CD4-positive, alpha-beta T cell (primary cell): ENCODE measurements around the gene GALM. TPM values are rescaled to one million over a fixed set of nuclear protein-coding genes. Genes with fewer than 3 reads are reported as not detected.

Experiments used
- ATAC-seq: fragments of 200-7000 bp; cut with Tn5 transposase; one replicate; pipeline ENCODE4 v1.10.0; 2022; ENCODE audit warnings: mild to moderate bottlenecking; ENCODE audit not compliant: poor library complexity
- CTCF ChIA-PET: fragments of 350-600 bp; sonication (Branson Sonifier 250); formaldehyde crosslinking; loops from one replicate; lab custom pipeline; 2021; ENCODE audit warnings: antibody characterized with exemption, inconsistent platforms; lab: Charles Lee
- POLR2A ChIA-PET: fragments of 350-600 bp; sonication (Branson Sonifier 250); formaldehyde crosslinking; loops from one replicate; lab custom pipeline; 2021; ENCODE audit warnings: antibody characterized with exemption, inconsistent platforms; lab: Charles Lee
- DNase-seq, 14 experiments: peaks; one replicate each; pipeline ENCODE4 v3.0.0-alpha.2; 2013 to 2020; ENCODE audit warnings: mixed read lengths in 2 of 14
- H3K27ac ChIP-seq, 2 donors: one replicate each; pipeline versions ENCODE4 v1.5.1 to v1.7.0; 2013; ENCODE audit warnings: low read length in 2 of 2, low read depth in 1 of 2, mild to moderate bottlenecking in 1 of 2
- H3K27me3 ChIP-seq, 2 experiments: 1 replicate in 1 of 2; 2 replicates in 1 of 2; pipeline versions ENCODE4 v1.6.1 to v1.7.0; 2013; ENCODE audit warnings: low read length in 2 of 2, control low read depth in 1 of 2, mild to moderate bottlenecking in 1 of 2, moderate library complexity in 1 of 2; ENCODE audit not compliant: insufficient read depth in 2 of 2, control insufficient read depth in 1 of 2
- H3K36me3 ChIP-seq: one replicate; pipeline ENCODE4 v1.6.1; 2013; ENCODE audit warnings: low read length, control low read depth; ENCODE audit not compliant: insufficient read depth
- H3K4me1 ChIP-seq: one replicate; pipeline ENCODE4 v1.6.1; 2013; ENCODE audit warnings: low read length, control low read depth; ENCODE audit not compliant: insufficient read depth
- H3K4me3 ChIP-seq: one replicate; pipeline ENCODE4 v1.5.1; 2013; ENCODE audit warnings: mild to moderate bottlenecking, low read length, moderate library complexity
- H3K9me3 ChIP-seq, 2 experiments: 1 replicate in 1 of 2; 2 replicates in 1 of 2; pipeline versions ENCODE4 v1.6.1 to v1.7.0; 2013; ENCODE audit warnings: low read length in 2 of 2, mild to moderate bottlenecking in 2 of 2, control low read depth in 1 of 2, moderate library complexity in 1 of 2; ENCODE audit not compliant: control insufficient read depth in 1 of 2, insufficient read depth in 1 of 2
- H3K27ac Mint-ChIP-seq: one replicate; pipeline ENCODE4 v1.8.0; 2020; ENCODE audit warnings: mixed read lengths
- H3K27me3 Mint-ChIP-seq: one replicate; pipeline ENCODE4 v1.8.0; 2021; ENCODE audit warnings: mixed read lengths
- H3K36me3 Mint-ChIP-seq: one replicate; pipeline ENCODE4 v1.8.0; 2021; ENCODE audit warnings: low read depth, mixed read lengths
- H3K4me1 Mint-ChIP-seq: one replicate; pipeline ENCODE4 v1.8.0; 2021; ENCODE audit warnings: low read depth, mixed read lengths
- H3K4me3 Mint-ChIP-seq: one replicate; pipeline ENCODE4 v1.8.0; 2020; ENCODE audit warnings: mild to moderate bottlenecking, mixed read lengths
- H3K9me3 Mint-ChIP-seq: one replicate; pipeline ENCODE4 v1.8.0; 2020; ENCODE audit warnings: mixed read lengths
- CTCF ChIP-seq: fragments of 200-600 bp; IDR thresholded peaks from one replicate; pipeline ENCODE4 v1.8.0; 2022; ENCODE audit warnings: antibody characterized with exemption, mild to moderate bottlenecking
- intact Hi-C, 2 experiments: fragments of 100-400 bp; cut with DNase I in 1 of 2; cut with micrococcal nuclease in 1 of 2; formaldehyde crosslinking; loops; one replicate each; pipeline versions ENCODE4 v1.15.1 to v1.9.0; 2023 to 2025; cut with DNase I, micrococcal nuclease
- total RNA-seq, 174 experiments: library from RNA in 2 of 174; stranded (reverse) in 2 of 174; gene quantifications; one replicate each; pipeline ENCODE4 v1.2.3 and lab custom pipeline; 2021 to 2026

Gene GALM
- total RNA-seq, 2 experiments from 2014 or later: 5.9 to 7.0 TPM

- ChIA-PET POLR2A (no interaction called here), CTCF (no interaction called here)
- Histone ChIP-seq H3K36me3 (no peaks in the 10 kb centered on the region), H3K27ac (no peak overlapping the region), H3K9me3 (no peaks in the 10 kb centered on the region), H3K27me3 (no peaks in the 10 kb centered on the region), H3K4me1 (peaks cover 42% of the 10 kb centered on the region), H3K4me3 (no peak overlapping the region)
- Mint-ChIP-seq H3K36me3 (no peaks in the 10 kb centered on the region), H3K27me3 (no peaks in the 10 kb centered on the region), H3K4me3 (no peak overlapping the region), H3K4me1 (peaks cover 24% of the 10 kb centered on the region), H3K9me3 (no peaks in the 10 kb centered on the region), H3K27ac (no peak overlapping the region)
- DNase-seq (no peak), ATAC-seq (no peak)
- TF ChIP-seq CTCF: no peak
- intact Hi-C loops: no loop called here
These were observed 5.6 kb upstream of the GALM start for GRCh38 chr2:38660282-38660681.

GRCh38 chr2:38661306-38661705, 4.6 kb upstream of the GALM start:
- DNase-seq (no peak), ATAC-seq (no peak)
- CTCF ChIA-PET: no interaction called here
- Histone ChIP-seq H3K4me1 (peaks cover 49% of the 10 kb centered on the region), H3K4me3 (no peak overlapping the region), H3K9me3 (no peaks in the 10 kb centered on the region), H3K27me3 (no peaks in the 10 kb centered on the region), H3K36me3 (no peaks in the 10 kb centered on the region), H3K27ac (no peak overlapping the region)
- Mint-ChIP-seq H3K27me3 (no peaks in the 10 kb centered on the region), H3K9me3 (no peaks in the 10 kb centered on the region), H3K36me3 (peaks cover 5% of the 10 kb centered on the region), H3K4me3 (no peak overlapping the region), H3K27ac (no peak overlapping the region), H3K4me1 (peaks cover 29% of the 10 kb centered on the region)
- TF ChIP-seq CTCF: no peak
- intact Hi-C loops: no loop called here
- POLR2A ChIA-PET: interaction anchor here (0.6 to 1.0 kb wide), 2 partner anchors 9 to 18 kb away, joined by 3 to 5 read pairs; no protein-coding TSS in a partner anchor

GRCh38 chr2:38666556-38666910, 619 bp downstream of the GALM start:
- H3K9me3 Mint-ChIP-seq: no peaks in the 10 kb centered on the region
- intact Hi-C loops: loop anchor here (2.0 kb wide), 2 partner anchors 42 to 64 kb away; partner anchors contain the start of gene HNRNPLL (in 2 of the 2)
- H3K4me1 ChIP-seq: peaks cover 80% of the 10 kb centered on the region
- H3K36me3 Mint-ChIP-seq: peaks cover 20% of the 10 kb centered on the region
- H3K27ac Mint-ChIP-seq: peak overlapping the region; percentile 81
- DNase-seq: peak in 3 of 14 experiments; percentile 53 to 65 (median 59)
- peaks cover 70% of the 10 kb centered on the region for H3K4me1 Mint-ChIP-seq
- no peaks in the 10 kb centered on the region for H3K27me3 ChIP-seq
- POLR2A ChIA-PET: interaction anchor here (0.7 to 5.8 kb wide), 21 partner anchors 11 to 1277 kb away, joined by 3 to 71 read pairs (median 6); partner anchors contain the start of genes HNRNPLL and SRSF7
- peak overlapping the region; percentile 81 for H3K4me3 ChIP-seq
- peak overlapping the region; percentile 80 for H3K4me3 Mint-ChIP-seq
- ATAC-seq: peak; percentile 52
- no peaks in the 10 kb centered on the region for H3K27me3 Mint-ChIP-seq
- H3K27ac ChIP-seq: peak overlapping the region; percentile 58 to 77
- TF ChIP-seq CTCF: no peak
- no peaks in the 10 kb centered on the region for H3K9me3 ChIP-seq
- no peaks in the 10 kb centered on the region for H3K36me3 ChIP-seq
- CTCF ChIA-PET: interaction anchor here (0.6 to 5.3 kb wide), 7 partner anchors 12 to 85 kb away, joined by 3 to 36 read pairs (median 7); no protein-coding TSS in a partner anchor
